ENCODE data around the gene ABITRAM. TPM values are rescaled to one million over a fixed set of nuclear protein-coding genes. Genes with fewer than 3 reads are reported as not detected.

The ABITRAM gene
- total RNA-seq, 1 donor, result 9.0 TPM

DNA sequence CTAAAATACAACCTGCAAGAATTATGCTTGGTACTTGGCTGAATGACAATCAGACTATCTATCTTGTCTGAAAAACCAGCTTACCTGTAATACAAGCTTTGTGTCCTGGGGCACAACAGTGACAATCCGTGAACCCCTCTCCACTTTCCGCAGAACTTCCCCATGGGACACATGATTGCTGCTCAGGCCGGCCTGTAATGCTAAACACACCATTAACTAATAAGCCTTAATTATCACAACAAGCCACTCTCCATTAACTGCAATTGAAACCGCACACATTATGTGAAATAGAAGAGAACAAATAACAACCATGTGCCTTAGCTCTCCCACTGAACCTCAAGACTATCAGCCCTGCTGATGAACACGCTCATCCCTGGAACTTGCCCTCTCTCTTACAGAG is 34.0 kb upstream of the ABITRAM start:
- Histone ChIP-seq H3K79me2 (ENCODE audit: insufficient read depth, low read length) (no peaks in the 10 kb centered on the region), H4K20me1 (ENCODE audit: insufficient read depth, low read length) (no peaks in the 10 kb centered on the region), H3K36me3 (ENCODE audit: insufficient read depth, low read length) (peaks cover 70% of the 10 kb centered on the region), H3K27ac (ENCODE audit: low read depth, low read length) (no peak overlapping the region), H2AFZ (ENCODE audit: low read length) (no peak overlapping the region), H3K4me1 (ENCODE audit: insufficient read depth, low read length) (no peaks in the 10 kb centered on the region), H3K4me2 (ENCODE audit: insufficient read depth, low read length) (no peak overlapping the region), H3K27me3 (ENCODE audit: insufficient read depth, low read length) (no peaks in the 10 kb centered on the region), H3K9me3 (ENCODE audit: low read depth, low read length) (no peaks in the 10 kb centered on the region), H3K4me3 (ENCODE audit: insufficient read depth, low read length) (no peak overlapping the region)
- TF ChIP-seq, protein P1, sequence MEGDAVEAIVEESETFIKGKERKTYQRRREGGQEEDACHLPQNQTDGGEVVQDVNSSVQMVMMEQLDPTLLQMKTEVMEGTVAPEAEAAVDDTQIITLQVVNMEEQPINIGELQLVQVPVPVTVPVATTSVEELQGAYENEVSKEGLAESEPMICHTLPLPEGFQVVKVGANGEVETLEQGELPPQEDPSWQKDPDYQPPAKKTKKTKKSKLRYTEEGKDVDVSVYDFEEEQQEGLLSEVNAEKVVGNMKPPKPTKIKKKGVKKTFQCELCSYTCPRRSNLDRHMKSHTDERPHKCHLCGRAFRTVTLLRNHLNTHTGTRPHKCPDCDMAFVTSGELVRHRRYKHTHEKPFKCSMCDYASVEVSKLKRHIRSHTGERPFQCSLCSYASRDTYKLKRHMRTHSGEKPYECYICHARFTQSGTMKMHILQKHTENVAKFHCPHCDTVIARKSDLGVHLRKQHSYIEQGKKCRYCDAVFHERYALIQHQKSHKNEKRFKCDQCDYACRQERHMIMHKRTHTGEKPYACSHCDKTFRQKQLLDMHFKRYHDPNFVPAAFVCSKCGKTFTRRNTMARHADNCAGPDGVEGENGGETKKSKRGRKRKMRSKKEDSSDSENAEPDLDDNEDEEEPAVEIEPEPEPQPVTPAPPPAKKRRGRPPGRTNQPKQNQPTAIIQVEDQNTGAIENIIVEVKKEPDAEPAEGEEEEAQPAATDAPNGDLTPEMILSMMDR (IDR thresholded peaks at IDR 0.05; ENCODE audit: extremely low read depth, low read depth, low read length), result no peak
- no peak for DNase-seq (ENCODE audit: insufficient read length, low spot score, missing footprints)

DNA sequence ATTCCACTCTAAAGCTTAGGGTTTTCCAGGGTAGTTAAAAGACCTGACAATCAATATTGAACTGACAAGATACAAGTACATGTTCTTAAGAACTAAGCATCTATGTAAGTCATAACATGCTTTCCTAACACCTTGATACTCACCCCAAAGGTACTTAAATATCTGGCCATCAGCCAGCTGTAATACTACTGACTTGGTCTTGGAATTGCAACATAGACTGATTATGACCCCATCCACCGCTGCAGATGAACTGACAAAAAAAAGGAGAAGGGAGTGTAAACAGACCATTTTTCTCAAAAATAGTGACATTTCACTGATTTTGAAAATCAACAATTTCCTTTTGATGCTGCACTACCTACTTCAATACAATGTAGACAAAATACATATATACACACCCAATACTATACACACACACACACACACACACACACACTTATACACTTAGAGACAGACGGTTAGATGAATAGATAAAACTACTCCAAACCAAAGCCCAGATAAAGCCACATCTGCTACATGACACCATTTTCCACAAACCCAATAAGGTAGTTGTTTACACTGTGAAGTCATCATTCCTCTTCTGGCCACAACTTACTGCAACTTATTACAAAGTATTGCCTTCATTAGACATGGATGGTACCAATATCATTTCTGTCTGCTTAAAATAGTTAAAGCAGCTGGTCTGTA is 30.6 kb upstream of the ABITRAM start:
- Histone ChIP-seq H3K4me3 (ENCODE audit: insufficient read depth, low read length) (no peak overlapping the region), H2AFZ (ENCODE audit: low read length) (no peak overlapping the region), H3K36me3 (ENCODE audit: insufficient read depth, low read length) (peaks cover 79% of the 10 kb centered on the region), H3K4me2 (ENCODE audit: insufficient read depth, low read length) (no peak overlapping the region), H3K4me1 (ENCODE audit: insufficient read depth, low read length) (no peaks in the 10 kb centered on the region), H3K27me3 (ENCODE audit: insufficient read depth, low read length) (no peaks in the 10 kb centered on the region), H3K9me3 (ENCODE audit: low read depth, low read length) (no peaks in the 10 kb centered on the region), H3K27ac (ENCODE audit: low read depth, low read length) (no peak overlapping the region), H3K79me2 (ENCODE audit: insufficient read depth, low read length) (no peaks in the 10 kb centered on the region), H4K20me1 (ENCODE audit: insufficient read depth, low read length) (no peaks in the 10 kb centered on the region)
- no peak for DNase-seq (ENCODE audit: insufficient read length, low spot score, missing footprints)
- TF ChIP-seq, protein P1 (IDR thresholded peaks at IDR 0.05; ENCODE audit: extremely low read depth, low read depth, low read length), result no peak

DNA sequence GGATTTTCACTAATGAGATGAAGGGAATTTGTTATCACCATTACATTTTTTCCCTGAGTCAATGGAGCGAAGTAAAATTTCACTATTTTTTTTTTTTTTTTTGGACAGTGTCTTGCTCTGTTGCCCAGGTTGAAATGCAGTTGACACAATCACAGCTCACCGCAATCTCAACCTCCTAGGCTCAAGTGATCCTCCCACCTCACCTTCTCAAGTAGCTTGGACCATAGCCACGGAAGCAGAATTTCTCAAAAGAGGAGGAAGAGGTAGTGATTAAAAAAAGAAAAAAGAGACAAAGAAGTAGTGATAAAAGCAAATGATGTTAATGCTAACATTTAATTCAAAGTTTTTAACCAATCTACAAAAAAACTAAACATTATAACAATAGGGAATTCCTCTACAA is 30.0 kb upstream of the ABITRAM start:
- no peaks in the 10 kb centered on the region for H3K27me3 ChIP-seq (ENCODE audit: insufficient read depth, low read length)
- H3K79me2 ChIP-seq (ENCODE audit: insufficient read depth, low read length), result no peaks in the 10 kb centered on the region
- H4K20me1 ChIP-seq (ENCODE audit: insufficient read depth, low read length), result no peaks in the 10 kb centered on the region
- no peak overlapping the region for H3K27ac ChIP-seq (ENCODE audit: low read depth, low read length)
- H3K4me1 ChIP-seq (ENCODE audit: insufficient read depth, low read length), result no peaks in the 10 kb centered on the region
- H3K4me3 ChIP-seq (ENCODE audit: insufficient read depth, low read length), result no peak overlapping the region
- TF ChIP-seq, protein P1 (IDR thresholded peaks at IDR 0.05; ENCODE audit: extremely low read depth, low read depth, low read length), result no peak
- peaks cover 75% of the 10 kb centered on the region for H3K36me3 ChIP-seq (ENCODE audit: insufficient read depth, low read length)
- H3K4me2 ChIP-seq (ENCODE audit: insufficient read depth, low read length), result no peak overlapping the region
- H3K9me3 ChIP-seq (ENCODE audit: low read depth, low read length), result no peaks in the 10 kb centered on the region
- no peak for DNase-seq (ENCODE audit: insufficient read length, low spot score, missing footprints)
- no peak overlapping the region for H2AFZ ChIP-seq (ENCODE audit: low read length)

GRCh38 chr9:108905494-108905893 is 28.7 kb upstream of the ABITRAM start:
- H3K4me3 ChIP-seq (ENCODE audit: insufficient read depth, low read length), result no peak overlapping the region
- H3K4me2 ChIP-seq (ENCODE audit: insufficient read depth, low read length), result no peak overlapping the region
- H3K36me3 ChIP-seq (ENCODE audit: insufficient read depth, low read length), result peaks cover 76% of the 10 kb centered on the region
- TF ChIP-seq, protein P1 (IDR thresholded peaks at IDR 0.05; ENCODE audit: extremely low read depth, low read depth, low read length), result no peak
- no peaks in the 10 kb centered on the region for H3K79me2 ChIP-seq (ENCODE audit: insufficient read depth, low read length)
- no peak overlapping the region for H2AFZ ChIP-seq (ENCODE audit: low read length)
- H4K20me1 ChIP-seq (ENCODE audit: insufficient read depth, low read length), result no peaks in the 10 kb centered on the region
- H3K27me3 ChIP-seq (ENCODE audit: insufficient read depth, low read length), result no peaks in the 10 kb centered on the region
- no peaks in the 10 kb centered on the region for H3K9me3 ChIP-seq (ENCODE audit: low read depth, low read length)
- H3K4me1 ChIP-seq (ENCODE audit: insufficient read depth, low read length), result no peaks in the 10 kb centered on the region
- H3K27ac ChIP-seq (ENCODE audit: low read depth, low read length), result no peak overlapping the region
- DNase-seq (ENCODE audit: insufficient read length, low spot score, missing footprints), result no peak

Data from osteoblast (primary cell).